ENCODE measurements around the gene KCNK10.

DNA sequence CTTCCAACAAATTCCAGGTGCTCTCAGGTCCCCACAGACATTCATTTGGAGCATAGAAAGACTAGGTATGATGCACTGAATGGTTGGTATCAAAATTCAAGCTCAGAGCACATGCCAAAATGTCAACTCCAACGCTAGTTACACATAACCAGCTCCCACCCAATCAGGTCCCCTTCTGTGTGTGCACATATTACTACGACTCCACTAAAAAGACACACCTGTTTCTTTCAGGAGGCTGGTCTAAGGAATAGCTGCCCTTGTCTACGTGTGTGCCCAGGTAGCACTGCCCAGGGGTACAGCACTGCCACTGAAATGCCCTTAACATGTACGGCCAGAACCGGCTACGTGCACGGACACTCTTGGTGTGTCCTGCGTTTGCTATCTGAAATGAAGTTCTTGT is 138.1 kb downstream of the KCNK10 start:
- TF ChIP-seq, protein P1, sequence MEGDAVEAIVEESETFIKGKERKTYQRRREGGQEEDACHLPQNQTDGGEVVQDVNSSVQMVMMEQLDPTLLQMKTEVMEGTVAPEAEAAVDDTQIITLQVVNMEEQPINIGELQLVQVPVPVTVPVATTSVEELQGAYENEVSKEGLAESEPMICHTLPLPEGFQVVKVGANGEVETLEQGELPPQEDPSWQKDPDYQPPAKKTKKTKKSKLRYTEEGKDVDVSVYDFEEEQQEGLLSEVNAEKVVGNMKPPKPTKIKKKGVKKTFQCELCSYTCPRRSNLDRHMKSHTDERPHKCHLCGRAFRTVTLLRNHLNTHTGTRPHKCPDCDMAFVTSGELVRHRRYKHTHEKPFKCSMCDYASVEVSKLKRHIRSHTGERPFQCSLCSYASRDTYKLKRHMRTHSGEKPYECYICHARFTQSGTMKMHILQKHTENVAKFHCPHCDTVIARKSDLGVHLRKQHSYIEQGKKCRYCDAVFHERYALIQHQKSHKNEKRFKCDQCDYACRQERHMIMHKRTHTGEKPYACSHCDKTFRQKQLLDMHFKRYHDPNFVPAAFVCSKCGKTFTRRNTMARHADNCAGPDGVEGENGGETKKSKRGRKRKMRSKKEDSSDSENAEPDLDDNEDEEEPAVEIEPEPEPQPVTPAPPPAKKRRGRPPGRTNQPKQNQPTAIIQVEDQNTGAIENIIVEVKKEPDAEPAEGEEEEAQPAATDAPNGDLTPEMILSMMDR (IDR thresholded peaks at IDR 0.05): no peak
- no peak for TF ChIP-seq POLR2A (IDR thresholded peaks at IDR 0.05)

All from ovary (tissue), 3 donors.